Loucy (cell line): ENCODE results near the gene TAS2R41.

ENCODE experiments used
- H2AFZ ChIP-seq: fragments of 200-600 bp; sonication (generic); 2 replicates; pipeline ENCODE4 v1.6.0; 2016; ENCODE audit warnings: antibody characterized with exemption, mild to moderate bottlenecking, low read length, moderate library complexity
- H3F3A ChIP-seq: fragments of 200-600 bp; 2 replicates; pipeline ENCODE4 v1.6.0; 2016; ENCODE audit warnings: antibody characterized with exemption, low read depth, mild to moderate bottlenecking
- H3K27me3 ChIP-seq: fragments of 200-600 bp; sonication (generic); 2 replicates; pipeline ENCODE4 v1.6.1; 2014; ENCODE audit warnings: low read length, mild to moderate bottlenecking; ENCODE audit not compliant: insufficient read depth, poor library complexity, severe bottlenecking
- H3K36me3 ChIP-seq: fragments of 200-600 bp; sonication (generic); 2 replicates; pipeline ENCODE4 v1.6.1; 2016; ENCODE audit warnings: low read length; ENCODE audit not compliant: insufficient read depth
- H3K4me1 ChIP-seq: fragments of 200-600 bp; sonication (generic); 2 replicates; pipeline ENCODE4 v1.5.1; 2014; ENCODE audit warnings: low read length, mild to moderate bottlenecking; ENCODE audit not compliant: insufficient read depth, poor library complexity, severe bottlenecking
- H3K4me2 ChIP-seq: fragments of 200-600 bp; sonication (generic); 2 replicates; pipeline ENCODE4 v1.6.0; 2014; ENCODE audit warnings: antibody characterized with exemption, low read length, low read depth, mild to moderate bottlenecking; ENCODE audit not compliant: poor library complexity, severe bottlenecking
- H3K4me3 ChIP-seq: fragments of 200-600 bp; sonication (generic); 2 replicates; pipeline ENCODE4 v1.5.1; 2014; ENCODE audit warnings: low read length, mild to moderate bottlenecking, mixed read lengths; ENCODE audit not compliant: poor library complexity, severe bottlenecking
- H3K79me2 ChIP-seq: fragments of 200-600 bp; sonication (generic); 2 replicates; pipeline ENCODE4 v1.6.1; 2014; ENCODE audit warnings: low read length; ENCODE audit not compliant: insufficient read depth
- H3K9ac ChIP-seq: fragments of 200-600 bp; sonication (generic); 2 replicates; pipeline ENCODE4 v1.6.0; 2014; ENCODE audit warnings: mild to moderate bottlenecking, low read depth, low read length, moderate library complexity; ENCODE audit not compliant: poor library complexity, severe bottlenecking
- H3K9me2 ChIP-seq: fragments of 200-600 bp; sonication (generic); replicated peaks from 2 replicates; pipeline ENCODE4 v1.6.1; 2016; ENCODE audit warnings: low read depth, low read length, mixed read lengths
- H3K9me3 ChIP-seq: fragments of 200-600 bp; sonication (generic); 2 replicates; pipeline ENCODE4 v1.6.1; 2014; ENCODE audit warnings: mild to moderate bottlenecking, antibody characterized with exemption, low read length, low read depth; ENCODE audit not compliant: insufficient read depth
- H4K20me1 ChIP-seq: fragments of 200-600 bp; sonication (generic); 2 replicates; pipeline ENCODE4 v1.6.0; 2014; ENCODE audit warnings: antibody characterized with exemption, low read length, mild to moderate bottlenecking; ENCODE audit not compliant: insufficient read depth, poor library complexity, severe bottlenecking
- CTCF ChIP-seq: fragments of 200-600 bp; sonication (generic); conservative IDR thresholded peaks from 2 replicates; pipeline ENCODE4 v1.5.1; 2014; ENCODE audit warnings: mild to moderate bottlenecking, antibody characterized with exemption, low read length
- EZH2phosphoT487 ChIP-seq: fragments of 200-600 bp; IDR thresholded peaks from 2 replicates; pipeline ENCODE4 v1.6.1; 2018; ENCODE audit warnings: antibody characterized with exemption, mild to moderate bottlenecking, moderate library complexity, borderline replicate concordance

TAS2R41 gene

GRCh38 chr7:143516981-143517380 lies 39.3 kb downstream of the TAS2R41 start:
- no peak for TF ChIP-seq CTCF
- TF ChIP-seq EZH2phosphoT487, result no peak
- H3F3A ChIP-seq, result no peaks in the 10 kb centered on the region
- H3K4me2 ChIP-seq, result no peak overlapping the region
- H3K9ac ChIP-seq, result no peak overlapping the region
- H3K27me3 ChIP-seq, result no peaks in the 10 kb centered on the region
- no peaks in the 10 kb centered on the region for H3K9me3 ChIP-seq
- H3K36me3 ChIP-seq, result no peaks in the 10 kb centered on the region
- H3K4me1 ChIP-seq, result no peaks in the 10 kb centered on the region
- no peak overlapping the region for H2AFZ ChIP-seq
- H4K20me1 ChIP-seq, result no peaks in the 10 kb centered on the region
- no peaks in the 10 kb centered on the region for H3K9me2 ChIP-seq
- no peak overlapping the region for H3K4me3 ChIP-seq
- no peaks in the 10 kb centered on the region for H3K79me2 ChIP-seq

- TF ChIP-seq CTCF, result no peak
- no peak for TF ChIP-seq EZH2phosphoT487
- Histone ChIP-seq H3K36me3 (no peaks in the 10 kb centered on the region), H3F3A (no peaks in the 10 kb centered on the region), H3K79me2 (no peaks in the 10 kb centered on the region), H3K4me2 (no peak overlapping the region), H4K20me1 (no peaks in the 10 kb centered on the region), H3K9me2 (no peaks in the 10 kb centered on the region), H3K9me3 (no peaks in the 10 kb centered on the region), H3K9ac (no peak overlapping the region), H3K27me3 (no peaks in the 10 kb centered on the region), H2AFZ (no peak overlapping the region), H3K4me3 (no peak overlapping the region), H3K4me1 (no peaks in the 10 kb centered on the region)
These were observed 40.8 kb downstream of the TAS2R41 start for GRCh38 chr7:143518521-143518920.

- Histone ChIP-seq H3F3A (no peaks in the 10 kb centered on the region), H3K9ac (no peak overlapping the region), H2AFZ (no peak overlapping the region), H3K9me2 (no peaks in the 10 kb centered on the region), H3K79me2 (no peaks in the 10 kb centered on the region), H3K27me3 (no peaks in the 10 kb centered on the region), H3K4me3 (no peak overlapping the region), H3K9me3 (no peaks in the 10 kb centered on the region), H4K20me1 (no peaks in the 10 kb centered on the region), H3K4me2 (no peak overlapping the region), H3K36me3 (no peaks in the 10 kb centered on the region), H3K4me1 (no peaks in the 10 kb centered on the region)
- no peak for TF ChIP-seq CTCF
- no peak for TF ChIP-seq EZH2phosphoT487
These were observed 41.3 kb downstream of the TAS2R41 start for GRCh38 chr7:143518941-143519340.
